HG03439 (cell line): ENCODE data around the gene BFSP1.

Source experiments
- ATAC-seq: cut with Tn5 transposase; IDR thresholded peaks from one replicate; pipeline ENCODE4 v1.9.1; 2021; ENCODE audit warnings: mild to moderate bottlenecking, moderate library complexity; ENCODE audit not compliant: unreplicated experiment

Gene BFSP1

GRCh38 chr20:17558154-17558940, 27.2 kb upstream of the BFSP1 start:
- no peak for ATAC-seq

GRCh38 chr20:17557675-17558006, 26.5 kb upstream of the BFSP1 start:
- no peak for ATAC-seq

GRCh38 chr20:17556837-17557674, 25.9 kb upstream of the BFSP1 start:
- no peak for ATAC-seq

GRCh38 chr20:17555106-17555505, 23.9 kb upstream of the BFSP1 start:
- no peak for ATAC-seq

- ATAC-seq: no peak
Observed at GRCh38 chr20:17549131-17549530, 18.0 kb upstream of the BFSP1 start.

GRCh38 chr20:17545127-17545526, 13.9 kb upstream of the BFSP1 start:
- no peak for ATAC-seq

- no peak for ATAC-seq
Observed at GRCh38 chr20:17543531-17544131, 12.5 kb upstream of the BFSP1 start.

GRCh38 chr20:17542993-17543412, 11.8 kb upstream of the BFSP1 start:
- no peak for ATAC-seq

- ATAC-seq: no peak
Observed at GRCh38 chr20:17542481-17542880, 11.3 kb upstream of the BFSP1 start.

GRCh38 chr20:17541996-17542395, 10.8 kb upstream of the BFSP1 start:
- ATAC-seq: no peak

- no peak for ATAC-seq
Observed at GRCh38 chr20:17541596-17541995, 10.4 kb upstream of the BFSP1 start.

- peak; percentile 71 for ATAC-seq
Observed at GRCh38 chr20:17538517-17539170, 7.5 kb upstream of the BFSP1 start.

- no peak for ATAC-seq
Observed at GRCh38 chr20:17537959-17538358, 6.8 kb upstream of the BFSP1 start.

- ATAC-seq: peak; percentile 95
Observed at GRCh38 chr20:17536944-17537444, 5.8 kb upstream of the BFSP1 start.

- ATAC-seq: no peak
Observed at GRCh38 chr20:17534077-17534476, 2.9 kb upstream of the BFSP1 start.

GRCh38 chr20:17533396-17533795, 2.2 kb upstream of the BFSP1 start:
- ATAC-seq: no peak

- ATAC-seq: no peak
Observed at GRCh38 chr20:17531665-17532025, 466 bp upstream of the BFSP1 start.

GRCh38 chr20:17530153-17530552, 1.0 kb downstream of the BFSP1 start:
- no peak for ATAC-seq

- ATAC-seq: no peak
Observed at GRCh38 chr20:17529586-17529985, 1.6 kb downstream of the BFSP1 start.

- ATAC-seq: no peak
Observed at GRCh38 chr20:17525650-17526049, 5.5 kb downstream of the BFSP1 start.

GRCh38 chr20:17525132-17525531, 6.0 kb downstream of the BFSP1 start:
- no peak for ATAC-seq
